GM12878 (cell line): ENCODE results near the gene ZNF43. TPM values are rescaled to one million over a fixed set of nuclear protein-coding genes. Genes with fewer than 3 reads are reported as not detected.

Source experiments
- EZH2 ChIP-seq: IDR thresholded peaks from 2 replicates; pipeline ENCODE4 v1.6.1; 2012; ENCODE audit warnings: low read depth, mild to moderate bottlenecking, control low read depth, inconsistent platforms, low read length, borderline replicate concordance; ENCODE audit not compliant: control insufficient read depth
- KAT2A ChIP-seq: conservative IDR thresholded peaks from 2 replicates; pipeline ENCODE4 v1.6.1; 2011; ENCODE audit warnings: low read depth, low read length; ENCODE audit not compliant: control insufficient read depth
- MTA3 ChIP-seq: IDR thresholded peaks from 2 replicates; pipeline ENCODE4 v1.6.1; 2012; ENCODE audit warnings: low read length, inconsistent platforms, borderline replicate concordance
- RAD21 ChIP-seq: IDR thresholded peaks from 2 replicates; pipeline ENCODE4 v1.6.1; 2011; ENCODE audit warnings: mild to moderate bottlenecking, low read depth, low read length, moderate library complexity; ENCODE audit not compliant: insufficient read depth
- SP1 ChIP-seq: IDR thresholded peaks from one replicate; pipeline ENCODE4 v1.6.1; 2011; ENCODE audit warnings: low read depth, low read length
- SUPT20H ChIP-seq: IDR thresholded peaks from 2 replicates; pipeline ENCODE4 v1.6.1; 2011; ENCODE audit warnings: low read depth, mild to moderate bottlenecking, low read length, moderate library complexity, borderline replicate concordance; ENCODE audit not compliant: control insufficient read depth
- polyA plus RNA-seq, 11 experiments: library from polyadenylated mRNA; depleted of rRNA in 4 of 11; unstranded in 6 of 11; stranded (reverse) in 5 of 11; fragments of >200 nt; fragmentation: Nextera tagmentation in 4 of 11; fragmentation: Illumina TruSeq in 1 of 11; extraction: Ambion mirVana in 4 of 11; extraction: Trizol in 1 of 11; gene quantifications; 1 replicate in 1 of 11; 2 replicates in 10 of 11; pipeline versions ENCODE4 v1.2.1 to v1.2.3, GENCODE V29; 2011 to 2016; ENCODE audit warnings: inconsistent platforms in 2 of 11, missing spikeins in 2 of 11, low read depth in 1 of 11
- total RNA-seq, 4 experiments: library from RNA; depleted of rRNA in 3 of 4; stranded (reverse); fragments of >200 nt in 3 of 4; fragmentation: Illumina TruSeq in 1 of 4; extraction: Trizol in 1 of 4; gene quantifications; 2 replicates each; pipeline versions ENCODE4 v1.2.1 to v1.2.3, GENCODE V29; 2013 to 2021
- TF ChIP-seq, protein P1 (sequence below): fragments of 450-650 bp; IDR thresholded peaks from 2 replicates; pipeline ENCODE4 v1.6.1; 2016; ENCODE audit warnings: mild to moderate bottlenecking, moderate library complexity, borderline replicate concordance
- TF ChIP-seq, protein P2 (sequence below): IDR thresholded peaks from 2 replicates; pipeline ENCODE4 v1.6.1; 2011; ENCODE audit warnings: low read depth, low read length, improper control_type of control experiment, borderline replicate concordance
- TF ChIP-seq, protein P3 (sequence below): fragments of 450-650 bp; IDR thresholded peaks from 2 replicates; pipeline ENCODE4 v1.6.1; 2017; ENCODE audit warnings: borderline replicate concordance

Gene ZNF43
- total and polyA plus RNA-seq, 10 of the 15 experiments (the other 5 are each of a cell fraction or from before 2014, with no cell fraction given) = 0.07 to 1.0 (median 0.38) TPM

DNA sequence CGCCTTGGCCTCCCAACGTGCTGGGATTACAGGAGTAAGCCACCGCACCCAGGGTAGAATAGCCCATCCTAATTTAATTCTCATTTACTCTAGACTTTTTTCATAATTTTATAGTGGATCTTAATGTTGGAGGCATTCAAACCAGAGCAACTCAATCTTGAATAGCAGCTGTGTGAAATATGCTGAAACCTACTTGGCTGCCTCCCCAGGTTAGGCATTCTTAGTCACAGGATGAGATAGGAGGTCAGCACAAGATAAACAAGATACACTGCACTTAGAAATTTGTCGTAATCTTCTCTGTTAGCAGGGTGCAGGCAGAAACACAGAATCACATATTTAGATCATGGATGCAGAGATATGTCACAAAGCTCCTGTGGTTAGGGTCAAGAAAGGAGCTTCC is 2.7 kb upstream of the ZNF43 start (continued):
- TF ChIP-seq, protein P1, sequence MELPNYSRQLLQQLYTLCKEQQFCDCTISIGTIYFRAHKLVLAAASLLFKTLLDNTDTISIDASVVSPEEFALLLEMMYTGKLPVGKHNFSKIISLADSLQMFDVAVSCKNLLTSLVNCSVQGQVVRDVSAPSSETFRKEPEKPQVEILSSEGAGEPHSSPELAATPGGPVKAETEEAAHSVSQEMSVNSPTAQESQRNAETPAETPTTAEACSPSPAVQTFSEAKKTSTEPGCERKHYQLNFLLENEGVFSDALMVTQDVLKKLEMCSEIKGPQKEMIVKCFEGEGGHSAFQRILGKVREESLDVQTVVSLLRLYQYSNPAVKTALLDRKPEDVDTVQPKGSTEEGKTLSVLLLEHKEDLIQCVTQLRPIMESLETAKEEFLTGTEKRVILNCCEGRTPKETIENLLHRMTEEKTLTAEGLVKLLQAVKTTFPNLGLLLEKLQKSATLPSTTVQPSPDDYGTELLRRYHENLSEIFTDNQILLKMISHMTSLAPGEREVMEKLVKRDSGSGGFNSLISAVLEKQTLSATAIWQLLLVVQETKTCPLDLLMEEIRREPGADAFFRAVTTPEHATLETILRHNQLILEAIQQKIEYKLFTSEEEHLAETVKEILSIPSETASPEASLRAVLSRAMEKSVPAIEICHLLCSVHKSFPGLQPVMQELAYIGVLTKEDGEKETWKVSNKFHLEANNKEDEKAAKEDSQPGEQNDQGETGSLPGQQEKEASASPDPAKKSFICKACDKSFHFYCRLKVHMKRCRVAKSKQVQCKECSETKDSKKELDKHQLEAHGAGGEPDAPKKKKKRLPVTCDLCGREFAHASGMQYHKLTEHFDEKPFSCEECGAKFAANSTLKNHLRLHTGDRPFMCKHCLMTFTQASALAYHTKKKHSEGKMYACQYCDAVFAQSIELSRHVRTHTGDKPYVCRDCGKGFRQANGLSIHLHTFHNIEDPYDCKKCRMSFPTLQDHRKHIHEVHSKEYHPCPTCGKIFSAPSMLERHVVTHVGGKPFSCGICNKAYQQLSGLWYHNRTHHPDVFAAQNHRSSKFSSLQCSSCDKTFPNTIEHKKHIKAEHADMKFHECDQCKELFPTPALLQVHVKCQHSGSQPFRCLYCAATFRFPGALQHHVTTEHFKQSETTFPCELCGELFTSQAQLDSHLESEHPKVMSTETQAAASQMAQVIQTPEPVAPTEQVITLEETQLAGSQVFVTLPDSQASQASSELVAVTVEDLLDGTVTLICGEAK = no peak
- TF ChIP-seq EZH2 (no peak), KAT2A (no peak), SP1 (no peak), RAD21 (no peak), MTA3 (no peak), SUPT20H (no peak)
- TF ChIP-seq, protein P2, sequence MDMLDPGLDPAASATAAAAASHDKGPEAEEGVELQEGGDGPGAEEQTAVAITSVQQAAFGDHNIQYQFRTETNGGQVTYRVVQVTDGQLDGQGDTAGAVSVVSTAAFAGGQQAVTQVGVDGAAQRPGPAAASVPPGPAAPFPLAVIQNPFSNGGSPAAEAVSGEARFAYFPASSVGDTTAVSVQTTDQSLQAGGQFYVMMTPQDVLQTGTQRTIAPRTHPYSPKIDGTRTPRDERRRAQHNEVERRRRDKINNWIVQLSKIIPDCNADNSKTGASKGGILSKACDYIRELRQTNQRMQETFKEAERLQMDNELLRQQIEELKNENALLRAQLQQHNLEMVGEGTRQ = no peak
- TF ChIP-seq, protein P3, sequence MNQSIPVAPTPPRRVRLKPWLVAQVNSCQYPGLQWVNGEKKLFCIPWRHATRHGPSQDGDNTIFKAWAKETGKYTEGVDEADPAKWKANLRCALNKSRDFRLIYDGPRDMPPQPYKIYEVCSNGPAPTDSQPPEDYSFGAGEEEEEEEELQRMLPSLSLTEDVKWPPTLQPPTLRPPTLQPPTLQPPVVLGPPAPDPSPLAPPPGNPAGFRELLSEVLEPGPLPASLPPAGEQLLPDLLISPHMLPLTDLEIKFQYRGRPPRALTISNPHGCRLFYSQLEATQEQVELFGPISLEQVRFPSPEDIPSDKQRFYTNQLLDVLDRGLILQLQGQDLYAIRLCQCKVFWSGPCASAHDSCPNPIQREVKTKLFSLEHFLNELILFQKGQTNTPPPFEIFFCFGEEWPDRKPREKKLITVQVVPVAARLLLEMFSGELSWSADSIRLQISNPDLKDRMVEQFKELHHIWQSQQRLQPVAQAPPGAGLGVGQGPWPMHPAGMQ = no peak
